GM18517 (cell line): ENCODE data around the gene IL2RA.

Experiments
- ATAC-seq: cut with Tn5 transposase; IDR thresholded peaks from one replicate; pipeline ENCODE4 v1.9.1; 2021; ENCODE audit warnings: mild to moderate bottlenecking, moderate library complexity; ENCODE audit not compliant: unreplicated experiment

IL2RA gene

GRCh38 chr10:5989756-5990155, 72.4 kb downstream of the IL2RA start:
- ATAC-seq: no peak

DNA sequence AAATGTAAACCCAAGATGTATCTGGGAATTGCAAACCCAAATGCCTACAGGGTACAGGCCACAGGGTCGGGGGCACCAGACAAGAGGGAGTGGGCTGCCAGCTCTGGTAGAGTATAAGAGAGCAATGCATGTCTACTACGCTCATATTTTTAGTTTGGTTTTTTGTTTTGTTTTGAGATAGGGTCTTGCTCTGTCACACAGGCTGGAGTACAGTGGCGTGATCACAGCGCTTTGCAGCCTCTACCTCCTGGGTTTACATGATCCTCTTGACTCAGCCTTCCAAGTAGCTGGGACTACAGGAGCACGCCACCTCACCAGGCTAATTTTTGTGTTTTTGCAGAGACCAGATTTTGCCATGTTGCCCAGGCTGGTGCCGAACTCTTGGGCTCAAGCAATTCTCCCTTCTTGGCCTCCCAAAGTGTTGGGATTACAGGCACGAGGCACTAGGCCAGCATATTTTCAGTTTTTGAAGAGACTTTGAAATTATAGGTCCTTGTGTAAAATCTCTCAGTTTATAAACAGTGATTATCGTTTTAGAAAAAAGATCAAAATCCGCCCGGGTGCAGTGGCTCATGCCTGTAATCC, 73.7 kb downstream of the IL2RA start:
- no peak for ATAC-seq

DNA sequence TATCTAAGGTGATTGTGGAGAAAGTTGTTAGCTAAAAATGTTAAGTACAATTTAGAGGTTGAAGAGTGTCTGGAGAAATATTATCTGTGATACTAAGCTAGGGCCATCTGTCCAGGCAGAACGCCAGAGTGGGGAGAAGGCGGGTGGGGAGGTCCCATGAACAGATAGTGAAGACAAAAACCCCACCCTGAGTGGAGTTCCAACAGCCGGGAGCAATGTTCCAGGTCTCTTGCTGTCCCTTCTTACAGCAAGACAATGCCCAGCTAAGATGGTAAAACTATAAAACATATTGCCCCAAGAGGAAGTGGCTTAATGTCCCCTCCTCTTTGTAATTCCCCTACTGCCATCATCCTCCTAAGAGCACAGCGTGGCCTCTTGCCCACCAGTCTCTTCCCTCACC, 74.4 kb downstream of the IL2RA start:
- no peak for ATAC-seq

GRCh38 chr10:5985029-5985428, 77.1 kb downstream of the IL2RA start:
- no peak for ATAC-seq

GRCh38 chr10:5983774-5984173, 78.4 kb downstream of the IL2RA start:
- no peak for ATAC-seq

DNA sequence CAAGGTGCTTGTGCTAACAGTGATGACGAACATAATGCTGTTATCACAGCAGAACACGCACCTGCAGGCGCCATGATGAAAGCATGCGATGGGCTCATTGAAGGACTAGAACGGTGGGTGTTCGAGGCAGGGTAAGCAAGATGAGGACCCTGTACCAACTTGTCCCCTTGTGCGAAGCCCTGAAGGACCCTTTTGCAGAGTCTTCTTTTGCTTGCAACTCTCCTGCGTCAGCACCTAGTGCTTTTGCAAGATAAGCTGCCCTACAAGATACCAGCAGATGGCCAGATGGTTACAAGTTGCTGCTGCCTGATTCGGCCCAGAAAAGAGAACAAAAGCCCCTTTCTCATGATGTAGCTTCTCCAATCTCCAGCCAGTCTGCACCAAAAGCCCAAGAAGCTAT, 80.6 kb downstream of the IL2RA start:
- no peak for ATAC-seq

DNA sequence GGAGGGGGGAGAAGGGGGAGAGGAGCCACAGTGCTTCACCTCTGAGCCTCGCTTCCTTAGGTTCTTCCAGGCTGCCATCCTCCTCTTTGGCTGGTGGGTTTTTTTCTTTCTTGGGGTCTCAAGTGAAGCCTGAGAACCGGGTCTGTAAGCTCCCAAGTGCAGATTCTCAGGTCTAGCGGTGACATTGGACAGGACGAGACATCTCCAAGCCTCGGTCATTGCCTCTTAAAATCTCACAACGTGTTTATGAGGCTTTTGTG, 84.0 kb downstream of the IL2RA start:
- ATAC-seq: no peak

- ATAC-seq: peak; percentile 53
These were observed 84.5 kb downstream of the IL2RA start, which contains the start of gene IL15RA for GRCh38 chr10:5977471-5978229. IL15RA (minus strand) TSS chr10:5977543; CDS start chr10:5977492, 51 bp downstream.

GRCh38 chr10:5976512-5977470, 85.4 kb downstream of the IL2RA start:
- ATAC-seq: peak; percentile 0

DNA sequence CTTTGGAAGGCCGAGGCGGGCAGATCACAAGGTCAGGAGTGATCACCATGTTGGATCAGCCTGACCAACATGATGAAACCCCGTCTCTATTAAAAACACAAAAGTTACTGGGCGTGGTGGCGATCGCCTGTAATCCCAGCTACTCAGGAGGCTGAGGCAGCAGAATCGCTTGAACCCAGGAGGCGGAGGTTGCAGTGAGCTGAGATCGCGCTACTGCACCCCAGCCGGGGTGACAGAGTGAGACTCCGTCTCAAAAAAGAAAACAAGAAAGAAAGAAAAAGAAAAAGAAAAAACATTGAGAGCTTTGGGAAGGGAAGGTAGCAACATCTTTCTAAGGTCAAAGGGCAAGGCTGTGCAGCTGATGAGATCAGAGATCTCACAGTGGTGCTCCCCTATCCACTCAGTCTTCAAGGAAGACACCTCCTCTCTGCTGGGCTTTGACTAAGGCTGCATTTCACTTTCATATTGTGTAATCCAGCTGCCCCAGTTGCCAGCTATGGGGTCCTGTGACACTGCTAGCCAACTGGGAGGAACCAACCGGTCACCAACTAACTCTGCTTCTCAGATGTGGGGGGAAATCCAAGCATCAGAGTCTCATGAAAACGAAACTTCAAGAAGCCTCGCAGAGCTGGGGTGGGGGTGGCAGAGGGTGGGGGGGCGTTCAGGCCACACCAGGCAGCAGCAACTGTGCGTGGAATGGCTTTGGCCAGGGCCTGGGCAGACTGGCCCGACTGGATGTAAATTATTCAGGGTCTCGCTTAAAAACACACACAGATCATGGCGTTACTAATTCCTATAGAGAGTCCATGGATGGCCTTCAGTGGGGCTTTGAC, 86.3 kb downstream of the IL2RA start:
- ATAC-seq: peak; percentile 73

DNA sequence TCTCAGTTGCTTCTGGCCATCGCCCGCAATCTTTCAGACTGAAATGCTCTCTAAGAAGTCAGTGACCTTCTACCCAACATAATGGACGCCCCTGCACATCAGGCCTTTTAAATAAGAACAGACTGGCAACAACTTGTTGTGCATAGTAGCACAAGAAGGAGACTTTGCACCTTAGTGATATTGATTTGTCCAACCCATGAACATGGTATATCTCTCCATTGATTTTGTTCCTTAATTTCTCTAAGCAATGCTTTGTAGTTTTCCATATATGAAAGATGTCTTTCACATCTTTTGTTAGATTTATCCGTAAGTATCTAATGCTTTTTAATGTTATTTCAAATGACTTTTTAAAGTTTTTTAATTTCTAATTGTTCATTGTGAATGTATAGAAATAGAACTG, 89.1 kb downstream of the IL2RA start:
- no peak for ATAC-seq

- no peak for ATAC-seq
These were observed 90.3 kb downstream of the IL2RA start for GRCh38 chr10:5971886-5972285.

DNA sequence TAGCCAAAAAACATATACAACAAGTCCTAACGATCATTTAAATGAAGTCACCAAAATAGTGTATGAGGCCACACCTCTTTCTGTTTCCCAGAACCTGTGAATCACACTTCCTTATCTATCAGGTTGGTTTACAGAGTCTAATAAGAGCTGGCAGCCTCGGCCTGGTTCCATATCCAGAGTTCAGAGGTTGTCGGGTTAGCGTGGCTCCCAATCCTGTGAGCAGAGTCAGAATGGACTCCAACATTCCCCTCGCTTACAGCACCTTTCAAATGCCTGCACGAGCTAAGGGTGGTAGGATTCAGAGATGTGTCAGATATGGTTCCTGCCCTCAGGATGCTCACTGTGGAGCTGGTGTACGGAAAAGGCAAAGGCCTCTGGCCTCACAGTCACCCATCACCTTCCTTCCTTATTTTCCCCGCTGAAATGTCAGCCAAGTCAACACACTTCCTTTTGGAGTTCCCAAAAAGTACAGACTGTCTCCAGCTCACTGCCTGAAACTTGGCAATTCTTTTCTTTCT, 90.8 kb downstream of the IL2RA start:
- ATAC-seq: no peak

- no peak for ATAC-seq
These were observed 91.6 kb downstream of the IL2RA start for GRCh38 chr10:5970527-5970926.

DNA sequence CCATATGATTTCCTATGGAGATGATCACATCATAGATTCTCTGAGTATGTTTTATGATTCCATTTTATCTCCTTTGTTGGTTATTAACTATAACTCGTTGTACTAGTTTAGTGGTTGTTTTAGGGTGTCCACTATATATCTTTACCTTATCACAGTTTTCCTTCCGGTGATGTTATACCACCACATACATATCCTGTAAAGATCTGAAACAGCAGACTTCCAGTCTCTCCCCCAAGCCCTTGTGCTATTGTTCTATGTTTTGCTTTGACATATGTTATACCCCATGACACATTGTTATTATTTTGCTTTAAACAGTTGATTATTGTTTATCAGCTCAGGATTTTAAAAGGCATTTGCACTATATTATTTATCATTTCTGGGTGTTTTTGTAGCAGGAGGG, 92.1 kb downstream of the IL2RA start:
- ATAC-seq: no peak

DNA sequence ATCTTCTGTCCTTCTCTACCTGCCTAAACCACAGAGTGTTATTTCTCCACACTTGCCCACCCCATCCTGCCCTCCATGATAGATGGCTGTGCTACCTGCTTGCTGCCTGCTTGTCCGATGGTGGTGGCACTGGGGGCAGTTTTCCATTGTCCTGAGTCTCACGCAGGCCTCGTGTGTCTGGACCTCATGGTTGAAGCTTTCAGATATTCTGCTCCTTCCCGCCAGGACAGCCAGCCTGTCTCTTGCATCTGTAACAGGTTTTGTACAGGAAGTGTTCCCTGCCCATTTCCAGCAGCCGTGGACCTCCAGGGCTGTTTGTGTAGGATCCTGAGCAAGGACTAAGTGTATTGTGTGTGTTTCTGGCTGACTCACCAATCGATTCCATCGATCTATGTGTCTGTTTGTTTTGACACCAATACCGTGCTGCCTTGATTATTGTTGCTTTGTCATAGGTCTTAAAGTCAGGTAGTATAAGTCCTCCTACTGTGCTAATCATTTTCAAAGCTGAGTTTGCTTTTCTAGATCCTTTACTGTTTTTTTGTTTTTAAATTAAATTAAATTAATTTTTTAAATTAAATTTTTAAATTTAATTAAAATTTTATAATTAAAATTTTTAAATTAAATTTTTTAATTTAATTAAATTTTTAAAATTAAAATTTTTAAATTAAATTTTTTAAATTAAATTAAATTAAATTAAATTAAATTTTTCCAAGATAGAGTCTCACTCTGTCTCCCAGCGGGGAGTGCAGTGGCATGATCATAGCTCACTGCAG, 93.3 kb downstream of the IL2RA start:
- ATAC-seq: no peak

GRCh38 chr10:5968037-5968680, 94.0 kb downstream of the IL2RA start:
- no peak for ATAC-seq

GRCh38 chr10:5965266-5965665, 96.9 kb downstream of the IL2RA start:
- no peak for ATAC-seq

DNA sequence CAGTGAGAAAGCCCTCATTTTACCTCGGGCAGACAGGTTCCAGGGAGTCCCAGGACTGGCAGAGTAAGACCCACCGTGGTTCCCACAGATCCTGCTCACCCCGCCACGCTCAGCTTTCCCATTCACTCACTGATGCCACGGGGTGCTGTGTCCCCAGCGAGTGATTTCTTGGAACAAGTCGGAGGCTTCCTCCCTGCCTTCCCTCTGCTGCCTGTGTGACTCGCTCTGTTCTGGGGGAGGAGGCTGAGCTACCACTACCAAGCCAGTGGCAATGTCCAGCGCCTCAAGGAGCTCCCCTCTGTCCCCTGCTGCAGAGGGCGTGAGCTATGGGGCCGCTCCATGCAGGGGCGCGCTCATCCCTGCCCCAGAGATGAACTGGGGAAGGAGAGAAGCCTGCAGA, 97.4 kb downstream of the IL2RA start:
- ATAC-seq: no peak
